ENCODE measurements around the gene DHRS3. TPM values are rescaled to one million over a fixed set of nuclear protein-coding genes. Genes with fewer than 3 reads are reported as not detected.

Gene DHRS3
- total and polyA plus RNA-seq, 10 of the 15 experiments (the other 5 are each of a cell fraction or from before 2014, with no cell fraction given), result 0.23 to 29.7 (median 1.2) TPM

DNA sequence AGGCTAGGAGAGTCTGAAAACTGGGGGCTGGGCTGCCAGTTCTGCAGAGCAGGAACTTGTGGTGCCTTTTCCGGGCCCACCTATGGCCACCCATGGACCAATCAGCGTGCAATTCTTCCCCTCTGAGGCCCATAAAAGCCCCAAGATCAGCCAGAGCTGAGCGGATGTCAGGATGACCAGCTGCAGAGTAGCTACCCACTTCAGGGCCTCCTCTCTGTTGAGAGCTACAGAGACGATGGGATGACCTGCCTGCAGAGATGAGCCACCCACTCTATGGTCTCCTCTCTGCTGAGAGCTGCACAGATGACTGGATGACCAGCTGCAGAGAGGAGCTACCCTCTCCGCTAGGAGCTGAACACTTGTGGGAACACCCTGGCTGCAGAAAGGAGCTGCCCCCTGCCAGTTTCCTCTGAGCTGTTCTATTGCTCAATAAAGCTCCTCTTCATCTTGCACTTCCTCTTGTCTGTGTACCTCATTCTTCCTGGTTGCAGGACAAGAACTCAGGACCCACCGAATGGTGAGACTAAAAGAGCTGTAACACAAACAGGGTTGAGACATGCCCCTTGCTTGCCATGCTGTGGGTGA is 13.0 kb upstream of the DHRS3 start:
- Histone ChIP-seq H3K27me3 (replicated peaks in 1 of 2; ENCODE audit: control insufficient read depth in 2 of 2, insufficient read depth in 2 of 2, low read length in 1 of 2) (no peaks in the 10 kb centered on the region), H3K9me3 (replicated peaks; ENCODE audit: control insufficient read depth, insufficient read depth, low read length) (no peaks in the 10 kb centered on the region; the same call in 2 of the 3 replicates), H3K9ac (ENCODE audit: control insufficient read depth, insufficient read depth, low read length) (no peak overlapping the region), H3K79me2 (ENCODE audit: control insufficient read depth, insufficient read depth, low read length) (no peaks in the 10 kb centered on the region), H3K4me3 (no peak overlapping the region), H3K36me3 (ENCODE audit: control insufficient read depth in 2 of 2, insufficient read depth in 2 of 2, low read length in 1 of 2) (no peaks in the 10 kb centered on the region), H3K27ac (ENCODE audit: control insufficient read depth, insufficient read depth) (no peak overlapping the region), H3K4me1 (ENCODE audit: control insufficient read depth, insufficient read depth, low read length) (no peaks in the 10 kb centered on the region), H3K4me2 (ENCODE audit: control insufficient read depth, insufficient read depth) (no peak overlapping the region), H4K20me1 (ENCODE audit: control insufficient read depth, insufficient read depth) (no peaks in the 10 kb centered on the region), H2AFZ (ENCODE audit: control insufficient read depth, low read depth, low read length) (no peak overlapping the region)
- SMC1A ChIA-PET (ENCODE audit: uncharacterized antibody, unreplicated experiment), result interaction anchor here (0.7 kb wide), 1 partner anchor 28 kb away, joined by 3 read pairs; no protein-coding TSS in a partner anchor
- ATAC-seq, result no peak
- no TSS peak for BruUV-seq (replicated peaks)
- DNase-seq (ENCODE audit: low read depth, low spot score), result no peak
- no peak for FAIRE-seq
- CTCF ChIA-PET, result no interaction called here
- in situ Hi-C loops (cut with MboI) (no loop called here), intact Hi-C loops (cut with micrococcal nuclease; ENCODE audit: unreplicated experiment) (no loop called here)
- no peak for TF ChIP-seq ZBED1 (IDR thresholded peaks at IDR 0.05; ENCODE audit: borderline replicate concordance)
- TF ChIP-seq, protein P1, sequence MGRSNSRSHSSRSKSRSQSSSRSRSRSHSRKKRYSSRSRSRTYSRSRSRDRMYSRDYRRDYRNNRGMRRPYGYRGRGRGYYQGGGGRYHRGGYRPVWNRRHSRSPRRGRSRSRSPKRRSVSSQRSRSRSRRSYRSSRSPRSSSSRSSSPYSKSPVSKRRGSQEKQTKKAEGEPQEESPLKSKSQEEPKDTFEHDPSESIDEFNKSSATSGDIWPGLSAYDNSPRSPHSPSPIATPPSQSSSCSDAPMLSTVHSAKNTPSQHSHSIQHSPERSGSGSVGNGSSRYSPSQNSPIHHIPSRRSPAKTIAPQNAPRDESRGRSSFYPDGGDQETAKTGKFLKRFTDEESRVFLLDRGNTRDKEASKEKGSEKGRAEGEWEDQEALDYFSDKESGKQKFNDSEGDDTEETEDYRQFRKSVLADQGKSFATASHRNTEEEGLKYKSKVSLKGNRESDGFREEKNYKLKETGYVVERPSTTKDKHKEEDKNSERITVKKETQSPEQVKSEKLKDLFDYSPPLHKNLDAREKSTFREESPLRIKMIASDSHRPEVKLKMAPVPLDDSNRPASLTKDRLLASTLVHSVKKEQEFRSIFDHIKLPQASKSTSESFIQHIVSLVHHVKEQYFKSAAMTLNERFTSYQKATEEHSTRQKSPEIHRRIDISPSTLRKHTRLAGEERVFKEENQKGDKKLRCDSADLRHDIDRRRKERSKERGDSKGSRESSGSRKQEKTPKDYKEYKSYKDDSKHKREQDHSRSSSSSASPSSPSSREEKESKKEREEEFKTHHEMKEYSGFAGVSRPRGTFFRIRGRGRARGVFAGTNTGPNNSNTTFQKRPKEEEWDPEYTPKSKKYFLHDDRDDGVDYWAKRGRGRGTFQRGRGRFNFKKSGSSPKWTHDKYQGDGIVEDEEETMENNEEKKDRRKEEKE (IDR thresholded peaks at IDR 0.05), result no peak
- TF ChIP-seq, protein P2, sequence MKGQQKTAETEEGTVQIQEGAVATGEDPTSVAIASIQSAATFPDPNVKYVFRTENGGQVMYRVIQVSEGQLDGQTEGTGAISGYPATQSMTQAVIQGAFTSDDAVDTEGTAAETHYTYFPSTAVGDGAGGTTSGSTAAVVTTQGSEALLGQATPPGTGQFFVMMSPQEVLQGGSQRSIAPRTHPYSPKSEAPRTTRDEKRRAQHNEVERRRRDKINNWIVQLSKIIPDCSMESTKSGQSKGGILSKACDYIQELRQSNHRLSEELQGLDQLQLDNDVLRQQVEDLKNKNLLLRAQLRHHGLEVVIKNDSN (IDR thresholded peaks at IDR 0.05; ENCODE audit: borderline replicate concordance, extremely low read length, insufficient read depth, low read depth, low read length), result no peak
- TF ChIP-seq TCF3 (IDR thresholded peaks at IDR 0.05; ENCODE audit: borderline replicate concordance, insufficient read depth, low read depth, low read length), result no peak
- TF ChIP-seq, protein P3, sequence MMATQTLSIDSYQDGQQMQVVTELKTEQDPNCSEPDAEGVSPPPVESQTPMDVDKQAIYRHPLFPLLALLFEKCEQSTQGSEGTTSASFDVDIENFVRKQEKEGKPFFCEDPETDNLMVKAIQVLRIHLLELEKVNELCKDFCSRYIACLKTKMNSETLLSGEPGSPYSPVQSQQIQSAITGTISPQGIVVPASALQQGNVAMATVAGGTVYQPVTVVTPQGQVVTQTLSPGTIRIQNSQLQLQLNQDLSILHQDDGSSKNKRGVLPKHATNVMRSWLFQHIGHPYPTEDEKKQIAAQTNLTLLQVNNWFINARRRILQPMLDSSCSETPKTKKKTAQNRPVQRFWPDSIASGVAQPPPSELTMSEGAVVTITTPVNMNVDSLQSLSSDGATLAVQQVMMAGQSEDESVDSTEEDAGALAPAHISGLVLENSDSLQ (IDR thresholded peaks at IDR 0.05), result no peak
- TF ChIP-seq CBX3 (IDR thresholded peaks at IDR 0.05; ENCODE audit: borderline replicate concordance, low read depth), result no peak
- RAD21 ChIA-PET (ENCODE audit: unreplicated experiment), result no interaction called here
- 25% methylated on average over 6 of the region's 6 CpGs for WGBS (ENCODE audit: insufficient coverage, insufficient replicate concordance, low lambda C conversion rate, missing lambda C conversion rate)
- POLR2A ChIA-PET, result no interaction called here
